ENCODE data around the gene SLC9A8. TPM values are rescaled to one million over a fixed set of nuclear protein-coding genes. Genes with fewer than 3 reads are reported as not detected.

The SLC9A8 gene
- 10.0 and 21.5 TPM in 2 replicates for total RNA-seq (2014; rRNA removed; shearing (Covaris generic); ENCODE audit: low replicate concordance)

- Histone ChIP-seq H3K27ac (ENCODE audit: low read length) (peak within 1 kb of the TSS; percentile 67), H2AFZ (ENCODE audit: low read length) (peak within 1 kb of the TSS; percentile 92; the same call in 1 of the 2 replicates), H3K9ac (ENCODE audit: low read length) (peak within 1 kb of the TSS; percentile 83), H3K9me3 (ENCODE audit: low read length) (no peaks in the 10 kb centered on the region), H3K4me3 (ENCODE audit: low read length) (peak within 1 kb of the TSS; percentile 76), H3K9me2 (replicated peaks; ENCODE audit: insufficient read depth, low read length) (no peaks in the 10 kb centered on the region), H3K79me2 (ENCODE audit: low read length) (peaks cover 23% of the 10 kb centered on the region), H3K36me3 (ENCODE audit: insufficient read depth, low read length) (peaks cover 3% of the 10 kb centered on the region; the same call in 1 of the 2 replicates), H3K4me1 (ENCODE audit: low read length) (peaks cover 22% of the 10 kb centered on the region), H3K4me2 (ENCODE audit: low read depth, low read length, poor library complexity, severe bottlenecking) (peak within 1 kb of the TSS; percentile 91), H3K27me3 (ENCODE audit: low read length) (no peaks in the 10 kb centered on the region), H4K20me1 (ENCODE audit: insufficient read depth, low read depth, low read length) (no peaks in the 10 kb centered on the region)
- peak; percentile 94 for DNase-seq
Observed at GRCh38 chr20:49812507-49813304, at the start of gene SLC9A8. TSS of gene SLC9A8 (plus strand) at chr20:49812828. CDS start at chr20:49812923, 95 bp downstream.

GRCh38 chr20:49762940-49763766, 49.5 kb upstream of the SLC9A8 start:
- no peak overlapping the region for H3K27ac ChIP-seq (ENCODE audit: low read length)
- H3K79me2 ChIP-seq (ENCODE audit: low read length), result no peaks in the 10 kb centered on the region
- no peaks in the 10 kb centered on the region for H3K9me3 ChIP-seq (ENCODE audit: low read length)
- no peaks in the 10 kb centered on the region for H3K36me3 ChIP-seq (ENCODE audit: insufficient read depth, low read length)
- H3K4me3 ChIP-seq (ENCODE audit: low read length), result no peak overlapping the region
- no peak for DNase-seq
- no peaks in the 10 kb centered on the region for H3K9me2 ChIP-seq (replicated peaks; ENCODE audit: insufficient read depth, low read length)
- H3K4me2 ChIP-seq (ENCODE audit: low read depth, low read length, poor library complexity, severe bottlenecking), result no peak overlapping the region
- no peaks in the 10 kb centered on the region for H4K20me1 ChIP-seq (ENCODE audit: insufficient read depth, low read depth, low read length)
- no peak overlapping the region for H3K9ac ChIP-seq (ENCODE audit: low read length)
- no peaks in the 10 kb centered on the region for H3K4me1 ChIP-seq (ENCODE audit: low read length)
- H3K27me3 ChIP-seq (ENCODE audit: low read length), result no peaks in the 10 kb centered on the region
- no peak overlapping the region for H2AFZ ChIP-seq (ENCODE audit: low read length)

- no peak overlapping the region for H3K9ac ChIP-seq (ENCODE audit: low read length)
- no peaks in the 10 kb centered on the region for H4K20me1 ChIP-seq (ENCODE audit: insufficient read depth, low read depth, low read length)
- no peaks in the 10 kb centered on the region for H3K4me1 ChIP-seq (ENCODE audit: low read length)
- H3K4me3 ChIP-seq (ENCODE audit: low read length), result no peak overlapping the region
- no peaks in the 10 kb centered on the region for H3K27me3 ChIP-seq (ENCODE audit: low read length)
- H3K9me3 ChIP-seq (ENCODE audit: low read length), result no peaks in the 10 kb centered on the region
- H2AFZ ChIP-seq (ENCODE audit: low read length), result no peak overlapping the region
- H3K4me2 ChIP-seq (ENCODE audit: low read depth, low read length, poor library complexity, severe bottlenecking), result no peak overlapping the region
- no peak overlapping the region for H3K27ac ChIP-seq (ENCODE audit: low read length)
- no peak for DNase-seq
- no peaks in the 10 kb centered on the region for H3K79me2 ChIP-seq (ENCODE audit: low read length)
- no peaks in the 10 kb centered on the region for H3K36me3 ChIP-seq (ENCODE audit: insufficient read depth, low read length)
- no peaks in the 10 kb centered on the region for H3K9me2 ChIP-seq (replicated peaks; ENCODE audit: insufficient read depth, low read length)
Observed at GRCh38 chr20:49765413-49765736, 47.3 kb upstream of the SLC9A8 start.

- no peaks in the 10 kb centered on the region for H3K27me3 ChIP-seq (ENCODE audit: low read length)
- no peak overlapping the region for H3K4me3 ChIP-seq (ENCODE audit: low read length)
- no peak for DNase-seq
- H3K4me1 ChIP-seq (ENCODE audit: low read length), result no peaks in the 10 kb centered on the region
- H3K36me3 ChIP-seq (ENCODE audit: insufficient read depth, low read length), result no peaks in the 10 kb centered on the region
- no peaks in the 10 kb centered on the region for H3K9me3 ChIP-seq (ENCODE audit: low read length)
- no peak overlapping the region for H3K27ac ChIP-seq (ENCODE audit: low read length)
- no peaks in the 10 kb centered on the region for H3K9me2 ChIP-seq (replicated peaks; ENCODE audit: insufficient read depth, low read length)
- no peaks in the 10 kb centered on the region for H4K20me1 ChIP-seq (ENCODE audit: insufficient read depth, low read depth, low read length)
- H3K9ac ChIP-seq (ENCODE audit: low read length), result no peak overlapping the region
- H2AFZ ChIP-seq (ENCODE audit: low read length), result no peak overlapping the region
- no peak overlapping the region for H3K4me2 ChIP-seq (ENCODE audit: low read depth, low read length, poor library complexity, severe bottlenecking)
- no peaks in the 10 kb centered on the region for H3K79me2 ChIP-seq (ENCODE audit: low read length)
Observed at GRCh38 chr20:49765846-49766541, 46.6 kb upstream of the SLC9A8 start.

- no peak overlapping the region for H3K27ac ChIP-seq (ENCODE audit: low read length)
- no peak overlapping the region for H2AFZ ChIP-seq (ENCODE audit: low read length)
- H3K36me3 ChIP-seq (ENCODE audit: insufficient read depth, low read length), result no peaks in the 10 kb centered on the region
- H3K9ac ChIP-seq (ENCODE audit: low read length), result no peak overlapping the region
- no peak overlapping the region for H3K4me2 ChIP-seq (ENCODE audit: low read depth, low read length, poor library complexity, severe bottlenecking)
- H3K4me3 ChIP-seq (ENCODE audit: low read length), result no peak overlapping the region
- H3K27me3 ChIP-seq (ENCODE audit: low read length), result no peaks in the 10 kb centered on the region
- DNase-seq, result no peak
- no peaks in the 10 kb centered on the region for H3K4me1 ChIP-seq (ENCODE audit: low read length)
- no peaks in the 10 kb centered on the region for H3K9me2 ChIP-seq (replicated peaks; ENCODE audit: insufficient read depth, low read length)
- H4K20me1 ChIP-seq (ENCODE audit: insufficient read depth, low read depth, low read length), result no peaks in the 10 kb centered on the region
- H3K79me2 ChIP-seq (ENCODE audit: low read length), result no peaks in the 10 kb centered on the region
- H3K9me3 ChIP-seq (ENCODE audit: low read length), result no peaks in the 10 kb centered on the region
Observed at GRCh38 chr20:49766979-49767521, 45.6 kb upstream of the SLC9A8 start.

GRCh38 chr20:49768204-49769047, 44.2 kb upstream of the SLC9A8 start:
- Histone ChIP-seq H3K9ac (ENCODE audit: low read length) (no peak overlapping the region), H3K9me2 (replicated peaks; ENCODE audit: insufficient read depth, low read length) (no peaks in the 10 kb centered on the region), H3K9me3 (ENCODE audit: low read length) (no peaks in the 10 kb centered on the region), H2AFZ (ENCODE audit: low read length) (no peak overlapping the region), H4K20me1 (ENCODE audit: insufficient read depth, low read depth, low read length) (no peaks in the 10 kb centered on the region), H3K27me3 (ENCODE audit: low read length) (no peaks in the 10 kb centered on the region), H3K36me3 (ENCODE audit: insufficient read depth, low read length) (no peaks in the 10 kb centered on the region), H3K4me3 (ENCODE audit: low read length) (no peak overlapping the region), H3K79me2 (ENCODE audit: low read length) (no peaks in the 10 kb centered on the region), H3K4me1 (ENCODE audit: low read length) (no peaks in the 10 kb centered on the region), H3K4me2 (ENCODE audit: low read depth, low read length, poor library complexity, severe bottlenecking) (no peak overlapping the region), H3K27ac (ENCODE audit: low read length) (no peak overlapping the region)
- no peak for DNase-seq

GRCh38 chr20:49769048-49769581, 43.5 kb upstream of the SLC9A8 start:
- Histone ChIP-seq H3K9me2 (replicated peaks; ENCODE audit: insufficient read depth, low read length) (no peaks in the 10 kb centered on the region), H3K9ac (ENCODE audit: low read length) (no peak overlapping the region), H3K4me2 (ENCODE audit: low read depth, low read length, poor library complexity, severe bottlenecking) (no peak overlapping the region), H3K27ac (ENCODE audit: low read length) (no peak overlapping the region), H3K9me3 (ENCODE audit: low read length) (no peaks in the 10 kb centered on the region), H3K27me3 (ENCODE audit: low read length) (no peaks in the 10 kb centered on the region), H2AFZ (ENCODE audit: low read length) (no peak overlapping the region), H3K4me1 (ENCODE audit: low read length) (no peaks in the 10 kb centered on the region), H3K4me3 (ENCODE audit: low read length) (no peak overlapping the region), H4K20me1 (ENCODE audit: insufficient read depth, low read depth, low read length) (no peaks in the 10 kb centered on the region), H3K36me3 (ENCODE audit: insufficient read depth, low read length) (no peaks in the 10 kb centered on the region), H3K79me2 (ENCODE audit: low read length) (no peaks in the 10 kb centered on the region)
- DNase-seq, result no peak

Data from Karpas-422 (cell line).